Transverse colon (tissue), 4 donors: ENCODE measurements around the gene BRCA2.

Source experiments
- CTCF ChIP-seq, 5 experiments: fragments of 200-600 bp in 3 of 5; fragments of 450-650 bp in 2 of 5; sonication (generic) in 3 of 5; IDR thresholded peaks; 1 replicate in 2 of 5; 2 replicates in 3 of 5; pipeline ENCODE4 v1.5.1; 2016 to 2017; ENCODE audit warnings: antibody characterized with exemption in 5 of 5, inconsistent platforms in 3 of 5, mild to moderate bottlenecking in 2 of 5, moderate library complexity in 1 of 5
- EP300 ChIP-seq: sonication (generic); formaldehyde crosslinking; IDR thresholded peaks from one replicate; pipeline ENCODE4 v1.6.1; 2017; ENCODE audit warnings: antibody characterized with exemption, low read depth
- POLR2A ChIP-seq: fragments of 450-650 bp; IDR thresholded peaks from one replicate; pipeline ENCODE4 v1.6.1; 2016; ENCODE audit warnings: antibody characterized with exemption, mild to moderate bottlenecking, moderate library complexity
- POLR2AphosphoS5 ChIP-seq, 3 donors: sonication (generic); formaldehyde crosslinking; IDR thresholded peaks; one replicate each; pipeline ENCODE4 v1.6.1; 2016; ENCODE audit warnings: antibody characterized with exemption in 3 of 3

- TF ChIP-seq CTCF (IDR thresholded peaks at IDR 0.05) (no peak), POLR2A (no peak), POLR2AphosphoS5 (IDR thresholded peaks at IDR 0.05) (no peak), EP300 (no peak)
These were observed 49.6 kb upstream of the BRCA2 start for GRCh38 chr13:32265726-32266125.
